HG03108 (cell line): ENCODE data around the gene ADAM19.

ENCODE experiments used
- ATAC-seq: cut with Tn5 transposase; IDR thresholded peaks from one replicate; pipeline ENCODE4 v1.9.1; 2021; ENCODE audit warnings: moderate library complexity; ENCODE audit not compliant: unreplicated experiment

The ADAM19 gene

DNA sequence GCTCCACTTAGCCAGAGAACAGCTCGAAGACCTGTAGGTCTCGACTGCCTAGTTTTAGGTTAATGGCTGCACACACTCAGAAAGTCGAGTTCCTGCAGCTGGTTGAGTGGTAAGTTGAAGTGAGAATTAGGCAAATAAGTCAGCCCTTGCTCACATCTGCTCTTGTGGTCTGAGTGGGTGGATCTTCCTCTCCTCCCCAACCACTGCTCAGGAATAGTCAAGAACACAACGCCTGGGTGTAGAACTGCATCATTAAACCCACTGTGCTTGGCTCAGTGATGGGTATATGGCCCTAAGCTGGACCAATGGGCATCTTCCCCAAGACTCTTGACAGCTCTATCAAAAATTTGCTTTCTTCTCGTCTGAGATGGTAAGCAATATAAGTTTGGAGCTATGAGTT is 20.9 kb upstream of the ADAM19 start:
- ATAC-seq: peak; percentile 74

- no peak for ATAC-seq
Measured at GRCh38 chr5:157594675-157595459, 19.3 kb upstream of the ADAM19 start.

DNA sequence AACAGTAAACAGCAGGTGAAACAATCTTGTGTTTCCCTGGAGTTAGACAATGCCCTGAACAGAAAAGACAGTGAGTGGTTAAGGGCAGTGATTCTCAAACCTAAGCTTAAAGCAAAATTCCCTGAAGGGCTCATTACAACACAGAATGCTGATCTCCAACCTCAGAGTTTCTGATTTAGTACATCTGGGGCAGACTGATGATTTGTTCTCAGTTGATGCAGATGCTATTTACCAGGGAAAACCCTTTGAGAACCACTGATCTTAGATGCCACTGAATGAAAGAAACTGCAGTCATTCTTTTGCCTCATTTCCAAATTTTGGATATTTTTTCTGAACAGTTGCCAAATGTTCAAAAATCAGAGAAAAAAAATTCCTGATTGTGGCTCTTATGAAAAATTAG is 18.7 kb upstream of the ADAM19 start:
- ATAC-seq: no peak

- ATAC-seq: no peak
Measured at GRCh38 chr5:157593052-157593757, 17.6 kb upstream of the ADAM19 start.

- ATAC-seq: no peak
Measured at GRCh38 chr5:157592594-157592993, 17.0 kb upstream of the ADAM19 start.

- ATAC-seq: no peak
Measured at GRCh38 chr5:157590478-157590877, 14.9 kb upstream of the ADAM19 start.

GRCh38 chr5:157584628-157585027 is 9.1 kb upstream of the ADAM19 start:
- ATAC-seq: no peak

GRCh38 chr5:157582731-157583620 is 7.4 kb upstream of the ADAM19 start:
- peak; percentile 61 for ATAC-seq

GRCh38 chr5:157581901-157582300 is 6.3 kb upstream of the ADAM19 start:
- no peak for ATAC-seq

DNA sequence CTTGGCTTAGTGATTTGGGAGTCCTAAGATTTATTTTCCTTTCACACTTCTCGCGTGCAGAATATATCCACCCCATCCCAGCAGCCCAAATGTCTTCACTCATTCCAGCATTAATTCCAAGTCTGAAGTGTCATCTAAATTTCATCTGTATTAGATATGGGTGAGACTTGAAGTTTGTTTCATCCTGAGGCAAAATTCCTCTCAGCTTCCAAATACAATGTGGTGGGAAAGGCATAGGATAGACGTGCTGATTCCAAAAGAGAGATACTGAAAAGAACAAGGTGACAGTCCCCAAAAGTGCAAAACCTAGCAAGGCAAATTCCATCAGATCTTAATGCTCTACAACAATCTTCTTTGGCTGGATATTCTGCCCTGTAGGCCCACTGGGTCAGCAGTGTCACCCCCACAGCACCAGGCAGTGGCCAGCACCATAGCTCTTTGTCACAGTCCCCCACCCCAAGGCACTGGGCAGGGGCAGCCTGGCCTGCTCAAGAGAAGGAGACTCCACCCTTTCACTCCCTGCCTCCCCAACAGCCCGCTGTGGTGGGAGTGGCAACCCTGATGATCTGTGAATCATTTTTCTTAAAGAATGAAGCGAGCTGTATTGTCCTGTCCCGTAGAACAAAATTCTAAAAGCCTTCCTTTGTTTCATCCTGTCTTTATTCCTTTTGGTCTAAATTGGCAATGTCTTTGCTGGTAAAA is 2.7 kb upstream of the ADAM19 start:
- ATAC-seq: no peak

DNA sequence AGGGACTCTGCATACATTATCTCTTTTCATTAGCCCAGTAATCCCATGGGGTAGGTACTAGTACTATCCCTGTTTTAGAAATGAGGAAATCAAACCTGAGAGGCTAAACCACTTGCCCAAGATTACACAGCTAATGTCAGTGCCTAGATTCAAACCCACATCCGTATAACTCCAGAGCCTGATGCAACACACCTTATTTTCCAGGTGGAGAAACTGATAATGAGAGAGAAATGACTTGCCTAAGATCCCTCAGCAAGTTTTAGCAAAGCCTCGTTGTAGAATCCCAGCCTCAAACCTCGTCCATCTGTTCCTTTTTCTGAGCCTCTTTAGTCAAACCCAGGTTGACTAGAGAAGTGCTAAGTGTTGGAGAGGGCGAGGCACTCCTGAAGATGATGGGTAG is 1.1 kb upstream of the ADAM19 start:
- no peak for ATAC-seq

DNA sequence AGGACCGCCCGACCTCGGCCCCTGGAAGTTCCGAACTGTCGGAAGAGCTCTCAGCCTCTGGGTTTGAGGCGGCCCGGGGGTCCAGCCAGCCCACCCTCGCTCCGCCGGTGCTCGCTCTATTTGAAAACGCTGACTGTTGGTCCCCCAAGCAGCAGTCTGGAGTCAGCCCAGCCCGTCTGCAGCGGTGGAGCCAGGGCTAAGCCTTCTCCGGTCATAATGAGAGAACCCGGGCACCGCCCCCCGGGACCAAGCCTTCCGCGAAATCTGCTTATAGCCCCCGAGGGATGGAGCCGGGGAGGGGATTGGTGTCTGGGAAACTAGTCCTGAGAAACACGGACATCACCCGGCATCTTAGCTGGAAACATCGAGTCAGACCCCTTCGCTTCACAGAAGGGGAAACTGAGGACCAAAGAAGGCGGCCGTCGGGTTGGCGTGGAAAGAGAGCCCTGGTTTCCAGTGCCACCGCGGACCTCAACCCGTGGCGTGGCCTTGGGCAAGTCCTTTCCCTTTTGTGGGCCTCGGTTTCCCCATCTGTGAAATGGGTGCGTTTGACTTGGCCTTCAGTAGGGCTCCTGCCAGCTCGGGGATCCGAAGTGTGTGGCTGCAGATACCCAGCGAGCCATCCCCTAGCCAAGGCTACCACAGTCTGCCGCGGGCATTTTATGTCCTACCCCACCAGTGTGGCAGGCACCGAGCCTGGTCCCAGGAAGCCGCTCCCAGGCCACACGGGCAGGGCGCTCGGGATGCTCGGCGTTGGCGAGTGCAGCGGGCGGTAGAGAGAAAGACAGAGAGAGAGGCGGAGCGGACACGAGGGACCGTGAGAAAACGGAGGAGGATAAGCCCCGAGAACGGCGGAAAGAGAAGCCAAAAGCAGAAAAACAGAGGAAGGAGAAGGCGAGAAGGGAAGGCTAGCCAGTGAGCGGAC is 857 bp downstream of the ADAM19 start:
- ATAC-seq: no peak

- peak; percentile 94 for ATAC-seq
Measured at GRCh38 chr5:157571357-157571827, 4.2 kb downstream of the ADAM19 start.

- no peak for ATAC-seq
Measured at GRCh38 chr5:157570531-157571200, 4.9 kb downstream of the ADAM19 start.

- ATAC-seq: no peak
Measured at GRCh38 chr5:157568720-157569119, 6.9 kb downstream of the ADAM19 start.

DNA sequence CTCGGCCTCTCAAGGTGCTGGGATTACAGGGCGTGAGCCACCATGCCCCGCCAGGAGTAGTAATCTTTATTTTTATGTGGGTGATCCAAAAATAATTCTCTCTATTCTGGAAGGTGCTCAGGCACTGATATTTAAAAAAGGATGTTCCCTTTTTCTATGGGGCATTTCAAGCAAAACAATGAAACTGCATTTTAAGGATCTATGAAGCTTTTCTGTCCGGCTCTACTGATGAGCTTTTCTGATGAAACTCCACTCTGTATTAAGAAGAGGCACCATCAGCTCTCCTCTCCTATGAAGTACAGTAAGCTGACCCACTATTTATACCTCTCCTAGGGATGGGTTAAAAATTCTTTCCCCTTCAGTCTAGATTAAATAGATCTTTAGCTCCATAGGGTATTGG is 7.4 kb downstream of the ADAM19 start:
- no peak for ATAC-seq

DNA sequence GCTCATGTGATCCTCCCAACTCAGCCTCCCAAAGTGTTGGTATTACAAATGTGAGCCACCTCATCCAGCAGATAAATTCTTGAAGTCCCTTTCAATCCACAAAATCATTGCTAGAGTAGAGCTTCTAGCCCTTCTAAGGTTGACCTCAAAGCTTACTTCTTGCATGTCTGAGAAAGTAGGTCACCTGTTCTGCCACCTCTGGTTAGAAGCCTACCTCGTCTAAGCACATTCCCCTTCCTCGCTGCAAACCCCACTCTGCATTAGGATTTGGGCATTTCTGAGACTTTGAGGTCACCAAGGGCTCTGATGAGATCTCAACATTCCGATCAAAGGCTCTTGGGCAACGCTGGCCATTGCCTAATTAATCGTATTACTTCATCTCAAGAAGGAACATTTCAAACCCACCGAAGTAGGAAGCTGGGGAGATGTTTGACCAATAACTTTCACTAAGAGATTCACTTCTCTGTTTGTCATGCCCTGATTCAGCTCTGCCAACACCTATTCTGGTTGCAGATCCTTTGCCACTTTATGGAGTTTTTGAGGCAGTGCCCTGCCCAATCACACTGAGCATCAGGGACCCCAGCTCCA is 8.6 kb downstream of the ADAM19 start:
- no peak for ATAC-seq

DNA sequence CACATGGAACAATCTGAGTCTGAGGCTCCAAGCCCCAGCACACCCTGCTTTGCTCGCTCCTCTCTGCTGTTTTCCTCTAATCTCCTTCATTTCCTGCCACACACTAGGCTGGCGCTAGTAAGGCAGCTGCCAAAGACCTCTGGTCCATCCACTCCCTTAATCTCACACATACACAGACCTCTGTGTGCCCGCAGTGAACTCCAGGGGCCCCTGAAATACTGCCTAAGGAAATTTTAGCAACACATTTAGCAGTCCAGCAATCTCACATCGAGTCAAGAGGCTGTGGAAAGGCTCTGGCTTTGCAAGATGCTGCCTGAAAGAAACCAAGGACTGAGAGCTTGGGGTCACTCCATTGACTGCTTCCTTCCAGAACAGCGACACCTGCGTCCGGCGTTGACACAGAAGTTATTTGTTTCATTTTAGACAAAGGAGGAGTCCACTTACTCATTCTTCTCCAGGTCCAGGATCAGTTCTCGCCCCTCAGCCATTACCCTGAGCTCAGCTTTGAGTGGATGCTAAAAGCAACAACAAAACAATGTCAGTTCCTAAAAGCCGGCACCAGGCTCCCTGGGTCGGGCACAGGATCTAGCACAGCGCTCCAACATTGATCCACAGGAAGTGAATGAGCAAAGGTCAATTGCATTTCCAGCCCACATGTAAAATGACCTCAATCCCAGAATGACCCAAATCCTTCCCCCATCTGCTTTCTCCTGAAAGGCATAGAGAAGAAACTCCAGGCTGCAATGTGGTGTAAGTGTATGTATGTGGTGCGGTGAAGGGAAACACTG is 11.5 kb downstream of the ADAM19 start:
- no peak for ATAC-seq
